Esophagus mucosa (tissue), 1 donor: ENCODE measurements around the gene CDC27. TPM values are rescaled to one million over a fixed set of nuclear protein-coding genes. Genes with fewer than 3 reads are reported as not detected.
A peak's percentile ranks its signal among the peaks of the same experiment; 100 is the strongest.
"Not testable (repeated sequence)": the region's sequence is repeated elsewhere in the genome, so short reads cannot be mapped to it uniquely, and the experiment has no call there.

ENCODE experiments used
- ATAC-seq: fragments of 200-7000 bp; cut with Tn5 transposase; one replicate; pipeline ENCODE4 v1.9.1; 2020
- total RNA-seq: library from RNA; stranded (reverse); gene quantifications from one replicate; pipeline ENCODE4 v1.2.4, GENCODE V29; 2023
- donor health status: DM: yes; HTN: yes; CAD: no.

The CDC27 gene
- total RNA-seq, 1 donor from 2014 or later: 50.6 TPM

DNA sequence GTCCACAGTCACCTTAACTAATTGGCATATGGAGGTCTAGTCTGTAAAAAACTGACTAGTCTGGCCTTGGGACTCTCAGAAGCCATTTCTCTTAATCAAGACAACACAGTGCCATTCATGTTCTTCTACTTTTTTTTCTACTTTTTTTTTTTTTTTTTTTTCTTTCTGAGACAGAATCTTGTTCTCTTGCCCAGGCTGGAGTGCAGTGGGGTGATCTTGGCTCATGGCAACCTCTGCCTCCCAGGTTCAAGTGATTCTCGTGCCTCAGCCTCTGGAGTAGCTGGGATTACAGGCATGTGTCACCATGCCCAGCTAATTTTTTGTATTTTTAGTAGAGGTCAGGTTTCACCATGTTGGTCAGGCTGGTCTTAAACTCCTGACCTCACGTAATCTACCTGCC is 65.8 kb downstream of the CDC27 start:
- not testable (repeated sequence) for ATAC-seq

DNA sequence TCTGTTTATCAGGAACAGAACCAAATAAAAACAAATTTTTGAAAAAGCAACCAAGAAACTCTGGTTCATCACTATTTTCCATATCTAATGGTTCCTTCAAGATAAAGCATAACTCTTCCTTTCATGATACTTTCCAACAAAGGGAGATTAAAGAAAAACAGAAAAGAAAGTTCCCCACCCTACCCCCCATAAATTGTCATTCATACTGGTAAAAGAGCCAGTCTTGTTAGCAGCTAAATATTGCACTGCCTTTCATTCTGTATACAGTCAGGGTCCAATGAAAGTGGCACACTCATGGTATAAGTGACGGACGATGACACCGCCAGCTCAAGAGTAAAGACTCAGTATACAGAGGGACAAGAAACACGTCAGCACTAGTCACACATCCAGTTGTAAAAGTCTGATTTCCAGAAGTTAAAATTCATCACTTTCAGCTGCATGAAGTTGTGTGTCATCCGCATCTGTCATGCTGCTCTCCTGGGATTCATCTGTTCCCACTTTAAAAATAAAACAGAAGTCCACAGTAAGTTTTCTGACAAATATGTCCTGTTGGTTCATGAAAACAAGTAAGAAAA is 68.5 kb downstream of the CDC27 start:
- no peak for ATAC-seq

DNA sequence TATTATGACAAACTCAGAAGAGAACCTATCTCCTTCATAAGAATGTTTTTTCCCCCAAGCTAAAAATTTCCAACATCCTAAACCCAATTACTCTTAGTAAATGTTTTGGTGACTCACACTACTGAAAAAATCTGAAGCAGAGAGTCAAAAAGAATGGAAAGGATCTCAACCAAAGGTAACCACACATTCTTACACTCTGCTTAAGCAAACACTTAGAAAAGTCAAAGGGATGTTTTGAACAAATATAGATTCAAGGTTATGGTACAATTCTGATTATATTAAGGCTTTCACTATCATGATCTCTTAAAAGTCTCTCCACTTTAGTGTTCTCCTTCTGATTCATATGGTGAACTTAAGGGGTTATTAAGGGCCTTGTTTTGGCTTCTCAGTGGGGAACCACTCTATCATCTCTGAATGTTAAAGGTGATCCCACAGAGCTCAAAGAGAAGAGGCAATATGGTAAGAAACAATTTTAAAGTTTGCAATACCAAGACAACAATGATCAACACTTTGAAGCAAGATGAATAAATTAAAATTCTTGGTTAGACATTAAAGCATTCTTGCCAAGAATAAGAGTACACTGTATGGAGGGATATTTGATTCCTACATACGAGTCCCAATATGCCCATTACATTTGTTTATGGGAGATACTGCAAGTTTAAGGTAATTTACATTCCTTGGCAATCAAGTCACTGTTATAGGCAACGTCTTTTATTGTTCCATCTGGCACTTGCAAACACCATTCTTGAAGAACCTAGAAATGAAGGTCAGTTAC is 69.2 kb downstream of the CDC27 start:
- no peak for ATAC-seq

DNA sequence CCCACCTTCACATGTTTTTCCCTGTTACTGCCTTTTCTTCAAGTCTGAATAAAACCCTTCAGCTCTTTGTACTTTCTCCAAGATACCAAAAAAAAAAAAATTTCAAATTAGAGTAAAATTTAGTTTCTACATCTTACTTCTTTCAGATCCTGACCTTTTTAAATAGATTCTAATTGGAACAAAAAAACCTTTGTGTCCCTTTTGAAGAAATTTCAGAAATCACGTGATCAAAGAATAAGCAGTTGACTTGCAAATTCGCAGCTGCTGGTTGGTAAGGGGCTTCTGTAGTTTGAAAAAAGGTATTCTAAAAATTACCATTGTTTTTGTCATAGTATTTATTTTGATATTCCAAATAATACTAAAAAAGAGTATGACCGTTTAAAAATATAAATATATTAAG is 71.7 kb downstream of the CDC27 start:
- no peak for ATAC-seq

DNA sequence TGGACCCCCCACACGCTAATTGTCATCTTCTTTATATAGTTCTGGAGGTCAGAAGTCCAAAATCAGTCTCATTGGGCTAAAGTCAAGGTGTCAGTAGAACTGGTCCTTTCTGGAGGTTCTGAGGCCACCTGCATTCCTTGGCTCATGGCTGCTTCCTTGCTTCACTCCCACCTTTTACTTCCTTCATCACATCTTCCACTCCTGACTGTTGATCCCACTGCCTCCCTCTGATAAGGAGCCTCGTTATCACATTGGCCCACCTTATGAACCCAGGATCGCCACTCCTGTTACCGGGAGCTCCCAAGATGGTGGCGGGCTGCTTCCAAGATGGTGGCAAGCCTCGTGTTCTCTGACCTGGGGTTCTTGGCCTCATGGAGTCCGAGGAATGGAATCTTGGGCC is 83.0 kb downstream of the CDC27 start:
- no peak for ATAC-seq

DNA sequence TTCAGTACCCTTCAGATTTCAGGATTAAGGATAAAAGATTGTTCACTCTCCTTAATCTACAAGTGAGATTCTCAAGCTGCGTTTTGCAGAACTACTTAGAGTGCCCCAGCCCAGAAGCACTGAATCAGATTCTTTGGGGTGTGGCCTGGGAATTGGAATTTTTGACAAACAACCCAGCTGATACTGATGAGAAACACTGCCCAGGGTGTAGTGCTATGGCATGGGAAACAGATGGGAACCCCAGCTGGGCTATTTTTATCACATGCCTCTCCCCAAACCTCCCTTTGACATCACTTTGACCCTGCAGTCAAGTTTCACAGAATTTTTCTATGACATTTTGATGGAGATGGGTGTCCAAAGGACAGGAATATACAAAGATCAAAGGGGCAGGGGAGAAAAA is 83.8 kb downstream of the CDC27 start:
- ATAC-seq: not testable (repeated sequence)

DNA sequence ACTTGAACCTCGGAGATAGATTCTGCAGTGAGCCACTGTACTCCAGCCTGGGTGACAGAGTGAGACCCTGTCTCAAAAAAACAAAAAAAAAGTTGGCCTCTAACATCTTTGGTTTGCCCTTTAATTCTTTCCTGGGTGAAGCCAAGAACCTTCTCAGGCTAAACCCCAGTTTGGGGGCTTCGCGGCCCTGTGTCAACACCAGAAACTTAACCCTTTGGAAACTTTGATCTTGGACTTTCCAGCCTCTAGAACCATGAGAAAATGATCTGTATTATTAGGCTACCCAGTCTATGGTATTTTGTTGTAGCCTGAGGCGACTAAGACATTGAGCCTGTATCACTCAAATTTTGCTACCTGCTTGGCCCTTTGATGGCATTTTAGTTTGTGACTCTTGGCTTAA is 86.2 kb downstream of the CDC27 start:
- no peak for ATAC-seq

DNA sequence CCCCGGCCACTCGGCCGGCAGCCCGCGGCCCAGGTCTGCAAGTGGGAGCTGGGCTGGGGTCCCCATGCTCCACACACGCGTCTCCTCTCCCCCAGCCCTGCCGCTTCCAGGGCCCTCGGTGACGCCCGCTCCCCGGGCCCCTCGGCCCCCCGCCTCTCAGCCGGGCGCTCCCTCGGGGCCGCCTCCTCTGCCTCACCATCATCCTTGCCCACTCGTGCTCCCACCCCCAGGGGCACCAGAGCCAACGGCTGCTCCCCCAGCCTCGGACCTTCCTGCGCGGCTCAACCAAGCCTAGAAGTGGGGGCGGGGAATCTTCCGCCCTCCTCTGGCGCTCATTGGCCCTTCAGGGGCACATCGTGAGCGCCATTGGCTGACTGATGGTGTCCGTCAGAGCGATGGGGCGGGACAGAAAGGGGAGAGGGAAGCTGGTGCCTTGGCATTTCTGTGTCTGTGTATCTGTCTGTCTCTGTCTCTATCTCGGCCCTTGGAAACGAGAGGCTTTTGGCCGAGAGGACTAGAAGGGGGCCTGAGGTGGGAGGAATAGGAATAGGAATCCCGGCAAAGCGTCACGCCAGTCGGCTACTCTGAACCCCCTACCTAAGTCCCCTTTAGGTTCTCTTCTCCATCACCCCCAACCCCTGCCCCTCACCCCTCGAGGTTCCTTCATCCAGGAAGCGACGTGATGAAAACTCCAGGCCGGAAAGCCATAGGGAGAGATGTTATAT is 88.9 kb downstream of the CDC27 start:
- peak; percentile 100 for ATAC-seq

DNA sequence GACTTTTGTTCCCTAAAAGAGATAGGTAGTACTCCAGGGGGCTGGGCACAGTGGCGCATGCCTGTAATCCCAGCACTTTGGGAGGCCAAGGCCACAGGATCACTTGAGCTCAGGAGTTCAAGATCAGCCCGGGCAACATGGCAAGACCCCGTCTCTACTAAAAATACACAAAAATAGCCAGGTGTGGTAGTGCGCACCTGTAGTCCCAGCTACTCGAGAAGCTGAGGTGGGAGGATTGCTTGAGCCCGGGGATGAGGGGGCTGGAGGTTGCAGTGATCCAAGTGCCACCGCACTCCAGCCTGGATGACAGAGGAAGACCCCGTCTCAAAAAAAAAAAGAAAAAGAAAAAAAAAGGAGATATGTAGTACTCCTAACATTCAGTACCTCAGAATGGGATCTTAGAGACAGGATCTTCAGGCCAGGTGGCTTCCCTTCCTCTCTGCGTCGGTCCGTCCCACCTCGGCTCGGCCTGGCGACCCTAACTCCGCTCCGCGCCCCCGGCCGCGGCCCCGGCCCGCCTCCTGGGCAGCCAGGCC is 89.6 kb downstream of the CDC27 start:
- no peak for ATAC-seq

DNA sequence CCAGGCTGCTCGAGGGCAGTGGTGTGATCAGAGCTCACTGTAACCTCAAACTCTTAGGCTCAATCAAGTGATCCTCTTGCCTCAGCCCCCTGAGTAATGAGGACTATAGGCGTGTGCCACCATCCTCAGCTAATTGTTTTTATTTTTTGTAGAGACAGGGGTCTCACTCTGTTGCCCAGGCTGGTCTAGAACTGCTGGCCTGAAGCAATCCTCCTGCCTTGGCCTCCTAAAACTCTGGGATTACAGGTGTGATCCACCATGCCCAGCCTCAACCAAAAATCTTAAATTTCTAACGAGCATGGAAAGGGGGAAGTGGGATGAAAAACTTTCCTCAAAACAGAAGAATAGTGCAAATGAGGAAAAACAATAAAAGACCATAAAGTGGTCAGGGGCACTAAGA is 92.8 kb downstream of the CDC27 start:
- no peak for ATAC-seq

DNA sequence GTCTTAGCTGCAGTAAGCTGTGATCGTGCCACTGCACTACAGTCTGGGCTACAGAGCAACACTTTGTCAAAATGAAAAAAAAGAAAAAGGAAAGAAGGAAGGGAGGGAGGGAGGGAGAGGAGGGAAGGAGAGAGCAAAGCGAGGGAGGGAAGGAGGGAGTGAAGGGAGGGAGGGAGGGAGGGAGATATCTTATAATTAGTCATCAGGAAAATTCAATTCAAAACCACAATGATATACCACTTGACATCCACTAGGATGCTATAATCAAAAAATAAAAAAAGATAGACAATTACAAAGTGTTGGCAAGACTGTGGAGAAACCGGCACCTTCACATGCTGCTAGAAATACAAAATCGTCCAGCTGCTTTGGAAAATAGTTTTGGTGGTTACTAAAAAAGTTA is 93.8 kb downstream of the CDC27 start:
- ATAC-seq: no peak

DNA sequence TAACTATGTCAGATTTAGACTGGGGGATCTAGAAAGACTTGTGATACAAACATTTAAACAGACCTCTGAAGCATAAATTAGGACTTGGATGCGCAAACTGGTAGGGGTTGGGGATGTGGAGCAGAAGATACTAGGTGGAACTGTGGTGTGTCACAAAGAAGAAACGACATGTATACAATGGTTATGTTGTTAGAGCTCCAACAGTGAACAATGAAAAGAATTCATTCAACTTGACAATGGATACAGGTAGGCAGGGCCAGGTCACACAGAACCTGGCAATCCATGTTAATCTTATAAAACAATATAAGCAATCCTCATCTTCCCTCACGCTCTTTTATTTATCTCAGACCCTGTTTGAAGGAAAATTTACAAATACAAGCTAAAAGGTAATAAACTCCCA is 102.0 kb downstream of the CDC27 start:
- ATAC-seq: peak; percentile 38

DNA sequence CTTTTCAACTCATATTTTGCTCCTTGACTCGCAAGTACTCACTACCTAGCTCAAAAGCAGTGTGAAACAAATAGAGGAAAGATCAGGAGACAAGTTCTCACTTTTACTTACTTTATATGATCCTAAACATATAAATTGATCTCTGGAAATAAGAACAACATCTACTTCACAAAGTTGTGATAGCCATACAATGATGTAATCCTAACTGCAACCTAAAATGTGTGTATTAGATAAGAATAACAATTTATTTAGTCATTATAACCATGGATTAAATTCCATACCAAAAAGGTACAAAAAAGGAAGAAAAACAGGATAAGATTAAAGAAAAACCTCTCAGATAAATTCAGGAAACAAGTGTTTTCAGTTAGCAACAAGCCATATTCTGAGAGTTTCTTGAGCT is 103.4 kb downstream of the CDC27 start:
- ATAC-seq: no peak

DNA sequence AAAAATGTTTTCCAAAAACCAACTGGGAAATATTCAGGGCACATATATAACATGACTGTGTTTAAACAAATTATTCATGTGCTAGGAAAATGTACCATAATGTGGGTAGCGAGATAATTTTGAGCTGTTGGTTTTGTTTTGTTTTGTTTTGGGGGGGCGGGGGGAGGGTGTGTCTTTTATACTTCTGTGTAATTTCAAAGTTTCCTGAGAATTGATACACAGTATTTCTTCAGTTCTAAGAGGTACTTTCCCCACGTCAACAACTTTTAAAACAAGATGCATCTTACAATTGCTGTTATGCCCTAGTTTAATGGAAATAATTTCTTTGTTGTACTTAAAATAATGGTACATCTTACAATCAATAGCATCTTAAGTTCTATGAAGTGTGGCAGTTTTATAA is 110.3 kb downstream of the CDC27 start:
- no peak for ATAC-seq

DNA sequence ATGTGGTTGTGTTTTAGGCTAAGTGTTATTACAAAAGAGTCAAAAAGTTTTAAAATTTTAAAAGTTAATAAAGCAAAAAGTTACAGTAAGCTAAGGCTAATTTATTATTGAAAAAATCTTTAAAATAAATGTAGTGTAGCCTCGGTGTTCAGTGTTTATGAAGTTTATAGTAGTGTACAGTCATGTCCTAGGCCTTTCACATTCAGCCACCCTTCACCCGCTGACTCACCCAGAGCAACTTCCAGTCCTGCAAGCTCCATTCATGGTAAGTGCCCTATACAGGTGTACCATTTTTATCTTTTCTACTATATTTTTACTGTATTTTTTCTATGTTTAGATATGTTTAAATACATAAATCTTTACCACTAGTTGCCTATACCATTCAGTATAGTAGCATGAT is 111.5 kb downstream of the CDC27 start:
- ATAC-seq: peak; percentile 65

DNA sequence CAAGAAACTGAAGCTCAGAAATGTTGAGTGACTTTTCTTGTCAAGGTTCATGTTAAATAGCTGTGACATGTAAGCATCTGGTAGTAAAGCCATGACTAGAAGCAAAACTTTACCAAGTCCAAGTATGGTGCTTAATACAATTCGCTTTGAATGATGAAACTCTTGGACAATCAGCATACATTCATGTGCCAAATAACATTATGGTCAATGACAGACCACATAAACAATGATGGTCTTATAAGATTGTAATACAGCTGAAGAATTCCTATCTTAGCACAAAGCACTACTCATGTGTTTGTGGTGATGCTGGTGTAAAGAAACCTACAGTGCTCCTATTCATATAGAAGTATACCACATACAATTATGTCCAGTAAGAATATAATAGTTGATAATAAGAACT is 112.9 kb downstream of the CDC27 start:
- ATAC-seq: no peak

DNA sequence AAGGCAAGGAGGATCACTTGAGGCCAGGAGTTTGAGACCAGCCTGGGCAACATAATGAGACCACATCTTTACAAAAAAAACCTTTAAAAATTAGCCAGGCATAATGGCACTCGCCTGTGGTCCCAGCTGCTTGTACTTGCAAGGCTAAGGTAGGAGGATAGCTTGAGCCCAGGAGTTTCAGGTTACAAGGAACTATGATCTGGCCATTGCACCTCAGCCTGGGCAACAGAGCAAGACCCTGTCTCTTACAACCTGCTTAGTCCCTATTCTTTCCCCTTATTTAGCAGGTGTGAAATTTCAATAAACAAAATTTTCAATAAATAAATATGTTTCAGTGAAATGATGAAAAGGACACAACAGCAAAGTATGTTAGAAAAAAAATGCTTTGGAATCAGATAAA is 114.7 kb downstream of the CDC27 start:
- ATAC-seq: not testable (repeated sequence)

DNA sequence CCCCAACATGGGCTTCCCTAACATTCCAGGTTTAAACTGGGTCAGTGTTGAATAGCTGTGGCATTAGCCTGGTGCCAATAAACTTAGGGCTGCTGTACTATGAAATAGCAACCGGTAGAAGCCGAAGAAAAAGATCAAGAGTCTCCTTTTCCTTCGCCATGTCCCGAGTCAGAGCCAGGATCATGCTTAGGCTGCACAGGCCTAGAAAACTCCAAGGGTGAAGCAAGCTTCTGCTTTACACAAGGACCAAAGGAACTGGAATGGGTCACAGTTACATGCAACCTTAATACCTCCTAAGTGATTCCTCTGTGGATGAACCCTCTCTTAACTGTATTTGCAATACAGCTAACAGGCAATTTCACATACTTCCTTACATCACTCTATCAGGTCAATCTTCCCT is 115.5 kb downstream of the CDC27 start:
- not testable (repeated sequence) for ATAC-seq

DNA sequence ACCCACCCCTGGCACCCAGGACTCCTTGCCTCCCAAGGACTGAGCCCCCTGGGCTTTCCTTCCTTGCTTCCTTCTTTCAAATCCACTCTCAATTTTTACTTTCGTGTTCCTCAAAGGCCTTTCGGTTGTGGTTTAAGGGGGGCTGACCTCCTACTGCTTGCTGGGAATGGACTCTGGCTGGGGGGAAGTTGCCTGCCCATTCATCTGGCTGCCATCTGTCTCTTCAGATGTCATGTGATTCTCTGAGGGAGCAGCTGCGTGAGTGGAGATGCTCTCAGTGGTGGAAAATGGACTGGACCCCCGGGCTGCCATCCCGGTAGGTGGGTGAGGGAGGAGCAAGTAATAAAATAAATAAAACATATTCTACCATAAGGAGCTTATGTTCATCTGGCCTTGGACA is 116.2 kb downstream of the CDC27 start:
- no peak for ATAC-seq

DNA sequence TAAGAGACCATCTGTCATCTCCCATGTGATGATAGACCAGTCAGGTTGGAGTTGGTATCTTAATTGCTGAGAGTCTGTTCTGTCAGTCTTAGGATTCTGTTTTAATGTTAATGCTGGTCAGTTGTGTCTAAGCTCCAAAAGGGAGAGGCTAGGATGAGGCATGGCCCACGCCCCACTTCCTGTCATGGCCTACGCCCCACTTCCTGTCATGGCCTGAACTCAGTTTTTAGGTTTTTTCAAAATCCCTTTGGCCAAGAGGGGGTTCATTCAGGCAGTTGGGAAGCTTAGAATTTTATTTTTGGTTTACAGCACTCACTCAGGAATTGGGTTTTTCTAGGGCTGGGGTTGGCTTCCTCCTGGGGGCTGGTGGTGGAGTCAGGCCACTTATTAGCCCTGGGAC is 117.9 kb downstream of the CDC27 start:
- peak; percentile 71 for ATAC-seq

DNA sequence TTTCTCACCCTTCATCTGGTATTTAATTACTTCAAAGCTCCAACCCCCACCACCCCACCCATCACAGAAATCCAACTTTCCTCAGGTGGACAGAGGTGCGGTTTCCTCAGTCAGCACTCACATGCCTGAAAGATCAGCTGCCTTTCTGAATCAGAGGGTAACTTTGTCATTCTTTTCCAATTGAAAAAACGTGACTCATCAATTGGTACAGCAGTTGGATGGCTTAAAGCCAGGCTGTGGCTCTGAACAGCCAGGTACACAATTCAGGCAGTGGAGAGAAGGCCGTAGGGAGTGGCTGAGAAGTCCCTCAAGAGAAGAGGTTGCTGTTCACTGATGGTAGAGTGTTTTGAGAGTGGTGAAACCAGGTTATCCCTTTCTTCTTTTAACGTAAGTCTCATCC is 118.8 kb downstream of the CDC27 start:
- ATAC-seq: peak; percentile 84
